ENCODE measurements around the gene MRPL41. TPM values are rescaled to one million over a fixed set of nuclear protein-coding genes. Genes with fewer than 3 reads are reported as not detected.

MRPL41 gene
- total and polyA plus RNA-seq, 2 of the 13 experiments (the other 11 are each of a cell fraction or from before 2014, with no cell fraction given): 20.9 to 54.0 TPM

GRCh38 chr9:137578518-137579258 is 27.0 kb downstream of the MRPL41 start, which contains the start of gene DPH7 (continued):
- TF ChIP-seq ESRRA (CRISPR knock-in tag; IDR thresholded peaks at IDR 0.05; ENCODE audit: low read depth) (peak; percentile 59; the same call in 1 of the 2 replicates), ZNF432 (CRISPR knock-in tag; IDR thresholded peaks at IDR 0.05; ENCODE audit: borderline replicate concordance) (no peak), ZBTB7B (CRISPR knock-in tag; IDR thresholded peaks at IDR 0.05) (peak; percentile 78), HDAC2 (CRISPR knock-in tag; IDR thresholded peaks at IDR 0.05) (peak; percentile 75), ZNF44 (CRISPR knock-in tag; IDR thresholded peaks at IDR 0.05) (no peak), SAP130 (CRISPR knock-in tag; IDR thresholded peaks at IDR 0.05; ENCODE audit: low read depth) (peak; percentile 96), ZFP91 (CRISPR knock-in tag; IDR thresholded peaks at IDR 0.05; ENCODE audit: borderline replicate concordance) (peak; percentile 63; the same call in 1 of the 2 replicates), ZNF678 (CRISPR knock-in tag; IDR thresholded peaks at IDR 0.05) (no peak), CBX5 (CRISPR knock-in tag; IDR thresholded peaks at IDR 0.05; ENCODE audit: borderline replicate concordance) (0 out of 2 replicates have a peak, but pooled peaks have one; percentile 15), SIN3B (IDR thresholded peaks at IDR 0.05; ENCODE audit: low read length) (no peak), ATM (IDR thresholded peaks at IDR 0.05; ENCODE audit: borderline replicate concordance) (no peak), HNF1A (IDR thresholded peaks at IDR 0.05; ENCODE audit: low read depth) (no peak), HNF1A (CRISPR knock-in tag; IDR thresholded peaks at IDR 0.05; ENCODE audit: borderline replicate concordance) (peak; percentile 45; the same call in 1 of the 2 replicates), SNRNP70 (IDR thresholded peaks at IDR 0.05; ENCODE audit: low read depth, low read length) (no peak), ARNTL (CRISPR knock-in tag; IDR thresholded peaks at IDR 0.05) (no peak), HNF4G (IDR thresholded peaks at IDR 0.05; ENCODE audit: borderline replicate concordance, low read depth, low read length) (no peak), HNF4G (CRISPR knock-in tag; IDR thresholded peaks at IDR 0.05; ENCODE audit: borderline replicate concordance, low read depth) (no peak), ZBTB49 (CRISPR knock-in tag; IDR thresholded peaks at IDR 0.05; ENCODE audit: borderline replicate concordance) (no peak), ZNF605 (CRISPR knock-in tag; IDR thresholded peaks at IDR 0.05) (no peak), KMT2B (CRISPR knock-in tag; IDR thresholded peaks at IDR 0.05) (peak; percentile 88)
- TF ChIP-seq, protein P1, sequence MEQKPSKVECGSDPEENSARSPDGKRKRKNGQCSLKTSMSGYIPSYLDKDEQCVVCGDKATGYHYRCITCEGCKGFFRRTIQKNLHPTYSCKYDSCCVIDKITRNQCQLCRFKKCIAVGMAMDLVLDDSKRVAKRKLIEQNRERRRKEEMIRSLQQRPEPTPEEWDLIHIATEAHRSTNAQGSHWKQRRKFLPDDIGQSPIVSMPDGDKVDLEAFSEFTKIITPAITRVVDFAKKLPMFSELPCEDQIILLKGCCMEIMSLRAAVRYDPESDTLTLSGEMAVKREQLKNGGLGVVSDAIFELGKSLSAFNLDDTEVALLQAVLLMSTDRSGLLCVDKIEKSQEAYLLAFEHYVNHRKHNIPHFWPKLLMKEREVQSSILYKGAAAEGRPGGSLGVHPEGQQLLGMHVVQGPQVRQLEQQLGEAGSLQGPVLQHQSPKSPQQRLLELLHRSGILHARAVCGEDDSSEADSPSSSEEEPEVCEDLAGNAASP (CRISPR knock-in tag; IDR thresholded peaks at IDR 0.05; ENCODE audit: borderline replicate concordance): peak; percentile 33; the same call in 1 of the 2 replicates

Measured in HepG2 (cell line).